Trophoblast cell (in vitro differentiated cells and primary cell): ENCODE results near the gene SBF2.
"Not testable (repeated sequence)": the region's sequence is repeated elsewhere in the genome, so short reads cannot be mapped to it uniquely, and the experiment has no call there.

Experiments
- DNase-seq, 2 donors: peaks; one replicate each; pipeline ENCODE4 v3.0.0-alpha.2; 2016
- H2AFZ ChIP-seq: 2 replicates; pipeline ENCODE4 v1.6.1; 2013; ENCODE audit warnings: low read length, moderate library complexity, mild to moderate bottlenecking; ENCODE audit not compliant: insufficient read depth, poor library complexity
- H2AK5ac ChIP-seq: 2 replicates; pipeline ENCODE4 v1.6.1; 2013; ENCODE audit warnings: mild to moderate bottlenecking, low read length
- H2BK120ac ChIP-seq: 2 replicates; pipeline ENCODE4 v1.6.1; 2013; ENCODE audit warnings: low read length, mild to moderate bottlenecking, moderate library complexity; ENCODE audit not compliant: insufficient read depth, poor library complexity
- H2BK12ac ChIP-seq: 2 replicates; pipeline ENCODE4 v1.6.1; 2013; ENCODE audit warnings: mild to moderate bottlenecking, low read length, moderate library complexity
- H2BK5ac ChIP-seq: 2 replicates; pipeline ENCODE4 v1.6.1; 2013; ENCODE audit warnings: low read length, low read depth, moderate library complexity, mild to moderate bottlenecking; ENCODE audit not compliant: poor library complexity
- H3K14ac ChIP-seq: 2 replicates; pipeline ENCODE4 v1.6.1; 2013; ENCODE audit warnings: mild to moderate bottlenecking, low read length
- H3K18ac ChIP-seq: 2 replicates; pipeline ENCODE4 v1.6.1; 2013; ENCODE audit warnings: mild to moderate bottlenecking, low read length
- H3K23ac ChIP-seq: 2 replicates; pipeline ENCODE4 v1.6.1; 2013; ENCODE audit warnings: low read length
- H3K27ac ChIP-seq: 2 replicates; pipeline ENCODE4 v1.5.1; 2013; ENCODE audit warnings: low read depth, mild to moderate bottlenecking, inconsistent platforms, low read length, moderate library complexity
- H3K27me3 ChIP-seq: 2 replicates; pipeline ENCODE4 v1.6.1; 2013; ENCODE audit warnings: inconsistent platforms, mild to moderate bottlenecking, low read length, moderate library complexity; ENCODE audit not compliant: insufficient read depth
- H3K36me3 ChIP-seq, 2 experiments: 1 replicate in 1 of 2; 2 replicates in 1 of 2; pipeline ENCODE4 v1.6.1; 2013; ENCODE audit warnings: low read length in 2 of 2, mild to moderate bottlenecking in 2 of 2, moderate library complexity in 1 of 2; ENCODE audit not compliant: insufficient read depth in 2 of 2, control insufficient read depth in 1 of 2
- H3K4ac ChIP-seq: 2 replicates; pipeline ENCODE4 v1.6.1; 2013; ENCODE audit warnings: low read depth, mild to moderate bottlenecking, low read length, moderate library complexity
- H3K4me1 ChIP-seq, 2 experiments: 1 replicate in 1 of 2; 2 replicates in 1 of 2; pipeline ENCODE4 v1.6.1; 2013; ENCODE audit warnings: low read length in 2 of 2, mild to moderate bottlenecking in 2 of 2, moderate library complexity in 1 of 2; ENCODE audit not compliant: insufficient read depth in 2 of 2, control insufficient read depth in 1 of 2
- H3K4me2 ChIP-seq: 2 replicates; pipeline ENCODE4 v1.6.1; 2013; ENCODE audit warnings: inconsistent platforms, mild to moderate bottlenecking, low read length, moderate library complexity
- H3K4me3 ChIP-seq: 2 replicates; pipeline ENCODE4 v1.5.1; 2013; ENCODE audit warnings: mild to moderate bottlenecking, low read depth, low read length, inconsistent platforms
- H3K79me1 ChIP-seq: one replicate; pipeline ENCODE4 v1.6.1; 2013; ENCODE audit warnings: low read length
- H3K79me2 ChIP-seq: 2 replicates; pipeline ENCODE4 v1.6.1; 2013; ENCODE audit warnings: low read length, mild to moderate bottlenecking; ENCODE audit not compliant: control insufficient read depth, insufficient read depth, poor library complexity
- H3K9ac ChIP-seq: 2 replicates; pipeline ENCODE4 v1.6.1; 2013; ENCODE audit warnings: mild to moderate bottlenecking, low read length
- H3K9me3 ChIP-seq: 2 replicates; pipeline ENCODE4 v1.6.1; 2013; ENCODE audit warnings: low read depth, mild to moderate bottlenecking, control low read depth, inconsistent platforms, low read length; ENCODE audit not compliant: insufficient read depth
- H4K12ac ChIP-seq: 2 replicates; pipeline ENCODE4 v1.6.1; 2013; ENCODE audit warnings: low read depth, mild to moderate bottlenecking, low read length, moderate library complexity
- H4K8ac ChIP-seq: 2 replicates; pipeline ENCODE4 v1.6.1; 2013; ENCODE audit warnings: low read depth, mild to moderate bottlenecking, low read length, moderate library complexity
- H4K91ac ChIP-seq: one replicate; pipeline ENCODE4 v1.6.1; 2013; ENCODE audit warnings: low read depth, mild to moderate bottlenecking, low read length, moderate library complexity
- WGBS: extraction: QIAGEN DNeasy Blood & Tissue Kit; methylation state at CpG from one replicate; pipeline ENCODE4 v1.1.7; 2013; ENCODE audit warnings: missing lambda C conversion rate; ENCODE audit not compliant: insufficient read length, insufficient coverage; ENCODE audit errors: extremely low coverage; 5-methylcytosine and 5-hydroxymethylcytosine counted together

SBF2 gene

DNA sequence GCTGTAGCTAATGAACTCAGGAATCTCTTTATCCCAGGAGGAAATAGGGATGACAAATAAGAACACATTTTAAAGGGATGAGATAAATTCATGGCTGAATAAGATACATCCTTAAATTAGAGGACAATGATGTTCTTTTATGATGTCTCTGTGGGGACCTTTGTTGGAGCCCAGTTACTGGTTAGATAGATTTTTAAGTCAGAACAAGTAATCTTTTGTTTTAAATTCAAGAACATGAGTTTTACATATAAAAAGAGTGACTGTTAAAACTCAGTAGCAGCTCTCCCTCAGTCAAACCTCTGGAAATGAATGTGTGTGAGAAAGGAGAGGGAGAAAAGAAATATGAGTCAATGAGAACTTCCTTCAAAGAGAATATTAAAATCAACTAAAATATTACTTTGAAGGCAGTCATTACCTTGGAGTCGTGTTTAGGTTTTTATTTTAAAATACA lies 388.5 kb downstream of the SBF2 start:
- Histone ChIP-seq H2AK5ac (no peak overlapping the region), H3K27ac (peak overlapping the region; percentile 26), H4K12ac (no peak overlapping the region), H3K4me2 (no peak overlapping the region), H3K79me2 (no peaks in the 10 kb centered on the region), H2BK5ac (no peak overlapping the region), H3K36me3 (peaks cover 0 to 2% of the 10 kb centered on the region in 2 experiments), H4K91ac (no peak overlapping the region), H3K4ac (no peak overlapping the region), H3K18ac (no peak overlapping the region), H2AFZ (no peak overlapping the region), H3K9me3 (no peaks in the 10 kb centered on the region), H2BK120ac (no peak overlapping the region), H3K4me3 (no peak overlapping the region), H3K14ac (no peak overlapping the region), H3K4me1 (peaks cover 2 to 5% of the 10 kb centered on the region in 2 experiments), H3K27me3 (no peaks in the 10 kb centered on the region), H3K79me1 (peaks cover 16% of the 10 kb centered on the region), H4K8ac (no peak overlapping the region), H2BK12ac (no peak overlapping the region), H3K9ac (no peak overlapping the region), H3K23ac (no peak overlapping the region)
- WGBS = no CpG with 5 or more reads among the region's 1 CpG
- no peak for DNase-seq

DNA sequence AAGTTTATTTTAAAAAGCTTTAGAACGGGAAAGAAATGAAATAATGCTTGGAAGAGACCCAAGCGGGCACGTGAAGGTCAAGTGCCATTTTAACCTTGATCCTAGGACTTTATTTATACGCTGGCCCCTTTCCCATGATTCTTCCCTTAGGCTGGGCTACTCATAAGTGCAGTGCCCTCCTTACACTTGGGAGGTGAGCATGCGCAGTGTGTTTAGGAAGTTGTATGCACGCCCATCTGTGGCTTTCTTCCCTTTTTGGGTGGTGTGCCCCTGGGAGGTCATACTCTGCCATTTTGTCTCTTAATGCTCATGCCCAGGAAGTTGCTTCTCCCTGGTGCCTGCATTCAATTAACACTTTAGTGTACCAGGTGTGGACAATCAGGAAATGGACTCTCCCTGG lies 390.4 kb downstream of the SBF2 start:
- Histone ChIP-seq H3K79me2 (no peaks in the 10 kb centered on the region), H3K4me3 (no peak overlapping the region), H3K4ac (no peak overlapping the region), H3K4me1 (peaks cover 2 to 5% of the 10 kb centered on the region in 2 experiments), H3K9ac (no peak overlapping the region), H4K91ac (peak overlapping the region; percentile 19), H3K23ac (no peak overlapping the region), H3K4me2 (no peak overlapping the region), H3K79me1 (peaks cover 18% of the 10 kb centered on the region), H2AK5ac (peak overlapping the region; percentile 44), H2BK12ac (peak overlapping the region; percentile 69), H3K9me3 (no peaks in the 10 kb centered on the region), H2BK120ac (peak overlapping the region; percentile 15), H2AFZ (no peak overlapping the region), H2BK5ac (no peak overlapping the region), H4K8ac (peak overlapping the region; percentile 29), H3K36me3 (peaks cover 0 to 1% of the 10 kb centered on the region in 2 experiments), H4K12ac (no peak overlapping the region), H3K14ac (peak overlapping the region; percentile 17), H3K18ac (peak overlapping the region; percentile 14), H3K27ac (no peak overlapping the region), H3K27me3 (no peaks in the 10 kb centered on the region)
- no CpG with 5 or more reads among the region's 6 CpGs for WGBS
- DNase-seq = no peak

DNA sequence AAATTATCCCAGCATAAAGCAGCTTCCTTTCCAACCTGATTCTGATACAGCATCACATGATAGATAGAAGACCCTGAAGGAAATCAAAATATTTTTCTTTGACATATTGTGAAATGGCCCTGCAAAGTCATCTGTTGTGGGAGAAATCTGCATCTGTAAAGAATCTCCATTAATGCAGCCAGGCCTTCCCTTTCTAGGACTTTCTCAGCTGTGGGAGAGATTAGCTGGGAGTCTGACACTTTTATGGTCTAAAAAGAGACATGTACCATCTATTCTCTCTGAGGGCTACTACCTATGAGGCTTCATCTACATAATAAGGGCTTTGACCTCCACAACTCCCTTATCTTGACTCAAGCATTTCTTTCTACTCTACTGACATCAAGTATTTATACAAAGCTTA lies 392.1 kb downstream of the SBF2 start:
- H3K18ac ChIP-seq = no peak overlapping the region
- H3K4me2 ChIP-seq = no peak overlapping the region
- no peaks in the 10 kb centered on the region for H3K36me3 ChIP-seq
- H4K8ac ChIP-seq = no peak overlapping the region
- no peak overlapping the region for H2AFZ ChIP-seq
- peaks cover 15% of the 10 kb centered on the region for H3K79me1 ChIP-seq
- no peak overlapping the region for H3K23ac ChIP-seq
- H3K79me2 ChIP-seq = no peaks in the 10 kb centered on the region
- no peak overlapping the region for H3K4me3 ChIP-seq
- no peaks in the 10 kb centered on the region for H3K27me3 ChIP-seq
- no peak overlapping the region for H3K9ac ChIP-seq
- no peak overlapping the region for H3K4ac ChIP-seq
- no peak overlapping the region for H4K12ac ChIP-seq
- H3K4me1 ChIP-seq = peaks cover 5 to 6% of the 10 kb centered on the region in 2 experiments
- H3K14ac ChIP-seq = no peak overlapping the region
- no peak overlapping the region for H4K91ac ChIP-seq
- H3K9me3 ChIP-seq = no peaks in the 10 kb centered on the region
- peak overlapping the region; percentile 31 for H3K27ac ChIP-seq
- no peak overlapping the region for H2BK5ac ChIP-seq
- H2AK5ac ChIP-seq = no peak overlapping the region
- H2BK12ac ChIP-seq = no peak overlapping the region
- H2BK120ac ChIP-seq = no peak overlapping the region
- peak in 1 of 2 donors; percentile 23 for DNase-seq

DNA sequence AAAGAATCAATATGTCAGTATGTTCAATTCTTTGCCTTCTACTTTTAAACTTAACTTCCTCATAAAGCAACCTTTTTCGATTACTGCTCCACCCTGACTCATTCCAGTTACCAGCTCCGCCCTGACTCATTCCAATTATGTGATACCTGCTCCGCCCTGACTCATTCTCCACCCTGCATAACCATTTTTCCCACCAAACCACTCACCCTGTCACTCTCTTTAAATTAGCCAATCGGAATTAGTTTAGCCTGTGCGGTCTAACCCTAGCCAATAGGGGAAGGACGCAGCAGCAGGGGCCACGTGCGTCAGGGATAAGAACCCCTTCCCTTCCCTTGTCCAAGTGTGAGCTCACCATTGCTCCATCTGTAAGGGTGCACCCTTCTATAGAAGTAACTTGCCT lies 393.8 kb downstream of the SBF2 start:
- H4K8ac ChIP-seq = not testable (repeated sequence)
- WGBS = no CpG with 5 or more reads among the region's 8 CpGs

More for the DNA sequence above, 393.8 kb downstream of the SBF2 start:
- not testable (repeated sequence) for H4K12ac ChIP-seq, H3K9ac ChIP-seq, H3K4ac ChIP-seq, H4K91ac ChIP-seq, H3K27me3 ChIP-seq, H3K14ac ChIP-seq, H2AK5ac ChIP-seq, H3K36me3 ChIP-seq, H3K79me2 ChIP-seq, H3K18ac ChIP-seq, H3K4me1 ChIP-seq, H2BK12ac ChIP-seq, H3K9me3 ChIP-seq, H2BK5ac ChIP-seq, H2BK120ac ChIP-seq, H3K27ac ChIP-seq, H3K4me3 ChIP-seq, H3K4me2 ChIP-seq, H2AFZ ChIP-seq, H3K23ac ChIP-seq
- H3K79me1 ChIP-seq = peaks cover 15% of the 10 kb centered on the region
- peak; percentile 55 to 79 for DNase-seq
